SU-DHL-6 (cell line): ENCODE measurements around the gene PRKN.

ENCODE experiments used
- H2AFZ ChIP-seq: fragments of 200-600 bp; sonication (generic); 2 replicates; pipeline ENCODE4 v1.6.1; 2014; ENCODE audit warnings: low read depth, mild to moderate bottlenecking, moderate library complexity, mixed read lengths, antibody characterized with exemption, low read length; ENCODE audit not compliant: severe bottlenecking
- H3F3A ChIP-seq: fragments of 200-600 bp; shearing (Covaris generic); 2 replicates; pipeline ENCODE4 v1.6.0; 2016; ENCODE audit warnings: antibody characterized with exemption, mild to moderate bottlenecking; ENCODE audit not compliant: insufficient read depth
- H3K27ac ChIP-seq: fragments of 200-600 bp; sonication (generic); 2 replicates; pipeline ENCODE4 v1.5.1; 2016; ENCODE audit warnings: low read depth, mild to moderate bottlenecking, low read length, moderate library complexity, mixed read lengths
- H3K27me3 ChIP-seq: fragments of 200-600 bp; sonication (generic), shearing (Covaris generic); 2 replicates; pipeline ENCODE4 v1.6.0; 2014; ENCODE audit warnings: mild to moderate bottlenecking, low read length
- H3K36me3 ChIP-seq: fragments of 200-600 bp; sonication (generic); 2 replicates; pipeline ENCODE4 v1.6.1; 2014; ENCODE audit warnings: mild to moderate bottlenecking, low read length, mixed read lengths
- H3K4me2 ChIP-seq: fragments of 300-600, 200-600 bp; shearing (Covaris generic), sonication (generic); 2 replicates; pipeline ENCODE4 v1.6.0; 2014; ENCODE audit warnings: low read length, low read depth, mild to moderate bottlenecking; ENCODE audit not compliant: poor library complexity, severe bottlenecking
- H3K4me3 ChIP-seq: fragments of 200-600 bp; sonication (generic); 2 replicates; pipeline ENCODE4 v1.5.1; 2014; ENCODE audit warnings: antibody characterized with exemption, low read length, mild to moderate bottlenecking, mixed read lengths; ENCODE audit not compliant: insufficient read depth, poor library complexity, severe bottlenecking
- H3K79me2 ChIP-seq: fragments of 200-600 bp; sonication (generic); 2 replicates; pipeline ENCODE4 v1.6.1; 2014; ENCODE audit warnings: mild to moderate bottlenecking, low read length, moderate library complexity; ENCODE audit not compliant: insufficient read depth
- H3K9ac ChIP-seq: fragments of 200-600 bp; sonication (generic); 2 replicates; pipeline ENCODE4 v1.7.0; 2014; ENCODE audit warnings: mild to moderate bottlenecking, low read length
- H3K9me2 ChIP-seq: fragments of 200-600 bp; sonication (generic); replicated peaks from 2 replicates; pipeline ENCODE4 v1.6.1; 2014; ENCODE audit warnings: low read length; ENCODE audit not compliant: insufficient read depth
- H3K9me3 ChIP-seq: fragments of 200-600 bp; sonication (generic); 2 replicates; pipeline ENCODE4 v1.6.1; 2014; ENCODE audit warnings: low read length, mixed read lengths; ENCODE audit not compliant: insufficient read depth
- H4K20me1 ChIP-seq: fragments of 200-600 bp; sonication (generic); 2 replicates; pipeline ENCODE4 v1.6.1; 2014; ENCODE audit warnings: low read depth, mild to moderate bottlenecking, antibody characterized with exemption, low read length, moderate library complexity, mixed read lengths
- EZH2phosphoT487 ChIP-seq: fragments of 200-600 bp; sonication (generic), shearing (Covaris generic); conservative IDR thresholded peaks from 2 replicates; pipeline ENCODE4 v1.6.1; 2018; ENCODE audit warnings: mild to moderate bottlenecking, antibody characterized with exemption, low read length, moderate library complexity, mixed read lengths
- TF ChIP-seq, protein P1 (sequence below): fragments of 200-600 bp; sonication (generic); IDR thresholded peaks from one replicate; pipeline ENCODE4 v1.5.1; 2017; ENCODE audit warnings: antibody characterized with exemption, mild to moderate bottlenecking, low read length, moderate library complexity; ENCODE audit not compliant: insufficient read depth, poor library complexity, severe bottlenecking

The PRKN gene

GRCh38 chr6:162063666-162064065, 663.9 kb downstream of the PRKN start:
- Histone ChIP-seq H3K27ac (no peak overlapping the region), H3K27me3 (no peaks in the 10 kb centered on the region), H3K4me3 (no peak overlapping the region), H2AFZ (no peak overlapping the region), H3K9me3 (no peaks in the 10 kb centered on the region), H3K9me2 (no peaks in the 10 kb centered on the region), H3K79me2 (no peaks in the 10 kb centered on the region), H3K4me2 (no peak overlapping the region), H3F3A (no peaks in the 10 kb centered on the region), H4K20me1 (no peaks in the 10 kb centered on the region), H3K9ac (no peak overlapping the region), H3K36me3 (no peaks in the 10 kb centered on the region)
- no peak for TF ChIP-seq EZH2phosphoT487
- TF ChIP-seq, protein P1, sequence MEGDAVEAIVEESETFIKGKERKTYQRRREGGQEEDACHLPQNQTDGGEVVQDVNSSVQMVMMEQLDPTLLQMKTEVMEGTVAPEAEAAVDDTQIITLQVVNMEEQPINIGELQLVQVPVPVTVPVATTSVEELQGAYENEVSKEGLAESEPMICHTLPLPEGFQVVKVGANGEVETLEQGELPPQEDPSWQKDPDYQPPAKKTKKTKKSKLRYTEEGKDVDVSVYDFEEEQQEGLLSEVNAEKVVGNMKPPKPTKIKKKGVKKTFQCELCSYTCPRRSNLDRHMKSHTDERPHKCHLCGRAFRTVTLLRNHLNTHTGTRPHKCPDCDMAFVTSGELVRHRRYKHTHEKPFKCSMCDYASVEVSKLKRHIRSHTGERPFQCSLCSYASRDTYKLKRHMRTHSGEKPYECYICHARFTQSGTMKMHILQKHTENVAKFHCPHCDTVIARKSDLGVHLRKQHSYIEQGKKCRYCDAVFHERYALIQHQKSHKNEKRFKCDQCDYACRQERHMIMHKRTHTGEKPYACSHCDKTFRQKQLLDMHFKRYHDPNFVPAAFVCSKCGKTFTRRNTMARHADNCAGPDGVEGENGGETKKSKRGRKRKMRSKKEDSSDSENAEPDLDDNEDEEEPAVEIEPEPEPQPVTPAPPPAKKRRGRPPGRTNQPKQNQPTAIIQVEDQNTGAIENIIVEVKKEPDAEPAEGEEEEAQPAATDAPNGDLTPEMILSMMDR = no peak

- TF ChIP-seq EZH2phosphoT487 = no peak
- TF ChIP-seq, protein P1 = no peak
- no peaks in the 10 kb centered on the region for H3K36me3 ChIP-seq
- H3K27me3 ChIP-seq = no peaks in the 10 kb centered on the region
- H2AFZ ChIP-seq = no peak overlapping the region
- no peak overlapping the region for H3K9ac ChIP-seq
- no peak overlapping the region for H3K4me2 ChIP-seq
- no peak overlapping the region for H3K4me3 ChIP-seq
- 0 out of 2 replicates have a peak, but pooled peaks cover 3% of the 10 kb centered on the region for H3K9me2 ChIP-seq
- H3K27ac ChIP-seq = no peak overlapping the region
- no peaks in the 10 kb centered on the region for H3F3A ChIP-seq
- H3K9me3 ChIP-seq = no peaks in the 10 kb centered on the region
- no peaks in the 10 kb centered on the region for H3K79me2 ChIP-seq
- H4K20me1 ChIP-seq = no peaks in the 10 kb centered on the region
Observed at GRCh38 chr6:162058281-162058875, 669.2 kb downstream of the PRKN start.

- Histone ChIP-seq H3K27me3 (no peaks in the 10 kb centered on the region), H3F3A (no peaks in the 10 kb centered on the region), H3K4me3 (no peak overlapping the region), H3K4me2 (no peak overlapping the region), H3K36me3 (no peaks in the 10 kb centered on the region), H2AFZ (no peak overlapping the region), H3K79me2 (no peaks in the 10 kb centered on the region), H3K9me3 (no peaks in the 10 kb centered on the region), H4K20me1 (no peaks in the 10 kb centered on the region), H3K27ac (no peak overlapping the region), H3K9me2 (0 out of 2 replicates have a peak, but pooled peaks cover 3% of the 10 kb centered on the region), H3K9ac (no peak overlapping the region)
- TF ChIP-seq EZH2phosphoT487 = no peak
- TF ChIP-seq, protein P1 = no peak
Observed at GRCh38 chr6:162056745-162057144, 670.8 kb downstream of the PRKN start.
